ENCODE results near the gene C5.
"Not testable (repeated sequence)": the region's sequence is repeated elsewhere in the genome, so short reads cannot be mapped to it uniquely, and the experiment has no call there.

The C5 gene

DNA sequence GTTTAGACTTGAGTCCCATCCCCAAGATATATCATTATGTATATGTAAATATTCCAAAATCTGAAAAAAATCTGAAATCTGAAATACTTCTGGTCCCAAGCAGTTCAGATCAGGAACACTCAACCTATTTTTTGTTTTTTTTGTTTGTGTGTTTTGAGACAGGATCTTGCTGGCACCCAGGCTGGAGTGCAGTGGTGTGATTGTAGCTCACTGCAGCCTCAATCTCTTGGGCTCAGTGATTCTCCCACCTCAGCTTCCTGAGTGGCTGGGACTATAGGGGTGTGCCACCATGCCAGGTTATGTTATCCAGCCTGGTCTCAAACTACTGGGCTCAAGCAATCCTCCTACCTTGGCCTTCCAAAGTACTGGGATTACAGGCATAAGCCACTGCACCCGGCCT lies 72.8 kb downstream of the C5 start:
- DNase-seq: no peak

DNA sequence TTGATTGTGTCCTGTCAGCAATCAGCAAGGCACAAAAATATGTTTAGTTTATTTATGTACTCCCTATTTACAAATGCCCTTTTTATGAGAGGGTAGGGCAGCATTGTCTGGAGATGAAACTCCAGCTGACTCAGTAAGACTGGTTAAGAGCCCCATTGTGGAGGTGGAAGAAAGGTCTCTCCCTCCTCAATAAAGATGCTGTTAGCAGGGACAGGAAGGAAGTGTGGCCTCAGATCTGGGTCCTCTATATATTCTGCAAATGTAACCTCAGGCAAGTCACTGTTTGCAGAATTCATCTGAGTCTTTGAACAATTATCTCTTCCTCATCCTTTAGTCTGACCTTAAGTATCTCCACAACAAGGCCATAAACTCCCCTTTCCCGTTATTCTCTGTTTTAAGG lies 75.2 kb downstream of the C5 start:
- DNase-seq: no peak

- no peak for DNase-seq
These were observed 75.9 kb downstream of the C5 start for GRCh38 chr9:120974181-120974580.

- DNase-seq: no peak
These were observed 78.1 kb downstream of the C5 start for GRCh38 chr9:120971938-120972337.

DNA sequence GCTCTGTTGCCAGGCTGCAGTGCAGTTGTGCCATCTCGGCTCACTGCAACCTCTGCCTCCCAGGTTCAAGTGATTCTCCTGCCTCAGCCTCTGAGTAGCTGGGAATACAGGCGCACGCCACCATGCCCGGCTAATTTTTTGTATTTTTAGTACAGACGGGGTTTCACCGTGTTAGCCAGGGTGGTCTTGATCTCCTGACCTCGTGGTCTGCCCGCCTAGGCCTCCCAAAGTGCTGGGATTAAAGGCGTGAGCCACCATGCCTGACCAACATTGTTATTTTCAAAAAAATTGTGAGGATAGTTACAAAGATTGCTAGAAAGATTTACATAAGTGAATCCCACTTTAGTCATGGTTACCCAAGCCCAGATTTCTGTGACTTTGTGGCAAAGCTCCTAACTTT lies 78.6 kb downstream of the C5 start:
- DNase-seq: not testable (repeated sequence)

- no peak for DNase-seq
These were observed 79.8 kb downstream of the C5 start for GRCh38 chr9:120970244-120970643.

DNA sequence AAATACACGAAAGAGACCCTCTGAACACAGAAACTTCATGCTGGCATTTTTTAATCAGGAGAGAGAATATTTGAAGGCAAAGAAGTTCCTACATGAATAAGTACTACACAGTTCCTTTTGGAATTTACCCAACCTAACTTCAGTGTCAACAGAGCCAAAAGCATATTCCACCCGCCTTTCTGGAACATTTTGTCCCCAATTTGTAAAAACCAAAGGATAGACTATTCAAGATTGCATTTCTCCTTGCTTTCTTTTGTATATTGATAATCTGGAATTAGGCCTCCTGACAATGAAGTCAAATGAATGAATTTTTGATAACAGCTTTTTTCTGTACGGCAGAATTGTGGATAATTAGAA lies 84.1 kb downstream of the C5 start:
- DNase-seq: no peak

- DNase-seq: no peak
These were observed 84.6 kb downstream of the C5 start for GRCh38 chr9:120965344-120966012.

DNA sequence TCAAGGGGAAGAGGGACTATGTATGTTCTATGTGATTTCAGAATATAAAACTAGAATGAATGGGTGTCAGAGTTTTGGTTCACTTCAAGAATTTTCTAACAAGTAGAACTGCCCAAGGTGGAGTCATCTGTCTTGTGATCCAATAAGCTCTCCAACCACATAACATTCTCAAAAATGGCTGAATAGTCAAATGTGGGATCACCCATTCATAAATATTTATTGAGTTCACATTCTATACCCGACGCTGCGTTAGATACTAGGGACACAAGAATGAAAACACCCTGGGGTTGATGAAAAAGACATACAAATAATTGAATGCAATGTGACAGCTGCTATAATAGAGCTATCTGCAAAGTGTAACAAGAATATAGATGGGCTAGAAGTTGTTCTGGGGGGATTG lies 88.1 kb downstream of the C5 start:
- DNase-seq: no peak

DNA sequence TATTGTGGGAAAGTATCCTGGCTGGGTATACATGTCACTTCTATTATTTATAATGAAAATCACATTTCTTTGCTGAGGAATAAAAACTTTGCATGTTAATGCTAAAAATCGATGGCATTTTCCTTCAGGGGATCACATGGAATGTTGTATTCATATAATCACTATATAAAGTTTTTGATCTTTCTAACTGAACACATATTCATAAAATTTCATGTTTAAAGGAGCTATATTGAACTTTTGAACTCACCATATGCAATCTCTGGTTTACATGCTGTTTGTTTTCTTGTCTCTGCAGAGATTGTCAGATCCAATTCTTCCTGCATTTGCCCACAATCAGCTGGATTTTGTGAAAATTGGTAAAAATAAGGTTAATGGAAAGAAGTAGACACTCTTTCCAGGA lies 90.1 kb downstream of the C5 start:
- no peak for DNase-seq

DNA sequence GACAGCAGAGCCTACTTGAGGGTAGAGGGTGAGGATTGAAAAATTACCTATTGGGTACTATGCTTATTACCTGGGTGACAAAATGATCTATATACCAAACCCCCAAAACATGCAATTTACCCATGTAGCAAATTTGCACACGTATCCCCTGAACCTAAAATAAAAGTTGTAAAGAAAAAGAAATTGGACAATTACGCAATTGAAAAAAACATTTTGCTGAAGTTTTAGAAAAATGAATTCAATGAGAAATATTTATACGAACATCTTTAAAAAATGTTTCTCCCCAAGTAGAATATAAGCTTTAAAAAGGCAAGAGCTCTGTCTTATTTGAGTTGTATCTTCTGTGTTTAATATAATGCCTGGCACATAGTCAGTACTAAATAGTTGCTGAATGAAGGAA lies 93.2 kb downstream of the C5 start:
- no peak for DNase-seq

- no peak for DNase-seq
These were observed 98.0 kb downstream of the C5 start for GRCh38 chr9:120951960-120952618.

DNA sequence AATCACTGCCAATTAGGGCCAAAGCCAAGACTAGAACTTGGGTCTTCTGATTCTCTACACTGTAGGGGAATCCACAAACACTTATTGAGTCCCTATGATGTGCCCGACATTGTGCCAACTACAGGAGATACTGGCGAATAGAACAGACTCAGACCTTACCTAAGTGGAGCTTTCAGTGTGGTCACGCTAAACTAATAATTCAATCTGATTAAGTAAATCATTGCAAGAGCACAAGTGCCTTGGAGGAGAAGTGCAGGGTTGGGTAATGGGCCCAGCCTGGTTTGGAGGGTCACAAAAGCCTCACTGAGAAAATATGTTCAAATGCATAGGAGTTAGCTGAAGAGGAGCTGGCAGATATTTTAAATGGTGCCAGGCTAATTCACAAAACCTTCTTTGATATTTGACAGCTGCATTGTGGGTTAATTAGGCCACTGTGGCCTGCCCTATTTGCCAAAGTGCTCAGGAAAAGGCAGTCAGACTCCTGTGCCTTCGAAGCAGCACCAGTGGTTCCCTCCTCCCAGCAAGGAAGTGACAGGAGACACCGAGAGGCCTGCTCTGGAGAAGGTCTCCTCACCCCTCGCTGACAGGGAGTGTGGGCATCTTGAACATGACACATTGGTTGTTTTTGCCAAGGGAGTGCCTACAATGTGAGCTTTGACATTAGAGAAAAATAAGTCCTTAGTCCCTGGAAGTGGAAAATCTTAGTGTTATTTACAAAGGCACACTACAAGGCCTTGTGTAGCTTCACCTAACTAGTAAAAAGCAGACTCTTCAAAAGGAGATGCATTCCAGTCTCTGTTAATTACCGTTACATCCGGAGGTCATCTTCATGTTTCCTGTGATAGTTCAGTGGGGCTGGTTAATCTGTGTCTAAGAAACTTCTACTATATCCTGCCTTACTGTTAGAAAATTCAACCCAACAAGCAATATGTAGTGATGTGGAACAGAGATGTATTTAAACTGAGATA lies 99.4 kb downstream of the C5 start:
- DNase-seq: no peak

DNA sequence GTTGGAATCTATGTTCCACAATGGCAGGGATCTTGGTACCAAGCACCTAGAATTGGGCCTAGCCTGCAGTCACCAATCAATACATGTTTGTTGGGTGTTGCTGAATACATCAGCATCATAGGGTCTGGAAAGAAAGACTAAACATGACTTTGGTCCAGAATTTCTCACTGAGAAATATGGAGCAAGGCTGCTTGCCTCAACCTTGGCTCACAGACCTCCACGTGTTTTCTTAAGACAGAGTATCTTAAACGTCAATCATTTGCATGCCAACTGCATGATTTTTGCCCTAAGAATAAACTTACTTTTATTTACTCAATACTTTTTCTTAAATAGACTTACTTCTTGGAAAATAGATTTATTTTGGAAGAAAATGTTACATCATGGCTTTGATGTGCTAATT lies 100.8 kb downstream of the C5 start:
- no peak for DNase-seq

GRCh38 chr9:120948824-120949223 lies 101.3 kb downstream of the C5 start:
- no peak for DNase-seq

DNA sequence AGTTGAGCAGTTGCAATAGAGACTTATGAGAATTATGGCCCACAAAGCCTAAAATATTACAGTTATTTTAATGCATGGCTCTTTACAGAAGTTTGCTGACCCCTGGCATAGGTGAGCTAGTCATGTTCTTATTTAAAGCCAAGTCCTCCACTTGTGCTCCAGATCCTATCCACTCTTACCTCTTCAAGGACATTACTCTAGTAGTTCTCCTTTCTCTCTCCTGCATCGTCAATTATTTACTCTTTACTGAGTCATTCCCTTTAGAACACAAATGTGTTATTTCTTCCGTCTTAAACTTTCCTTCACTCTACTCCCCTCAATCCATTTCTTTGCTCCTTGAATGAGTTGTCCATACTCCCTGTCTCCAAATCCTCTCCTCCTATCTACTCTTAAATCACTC lies 102.9 kb downstream of the C5 start:
- DNase-seq: no peak

- DNase-seq: no peak
These were observed 103.8 kb downstream of the C5 start for GRCh38 chr9:120946259-120946658.

DNA sequence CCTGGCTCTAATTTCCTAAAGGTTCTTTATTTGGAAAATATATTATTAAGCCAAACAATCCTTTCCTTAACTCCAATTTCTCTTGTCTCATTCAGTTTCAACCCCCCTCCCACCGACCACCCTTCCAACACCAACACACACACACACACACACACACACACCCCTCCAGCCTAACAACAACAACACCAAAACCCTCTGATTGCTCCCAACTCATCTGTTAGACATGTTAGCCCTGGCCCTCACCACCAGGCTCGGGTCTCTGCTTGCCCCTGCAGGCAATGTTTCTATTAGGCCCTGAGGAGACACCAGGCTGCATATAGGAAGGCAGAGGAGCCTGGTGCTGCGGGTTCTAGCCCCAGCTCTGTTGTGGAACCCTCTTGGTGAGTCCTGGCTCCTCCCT lies 105.1 kb downstream of the C5 start:
- DNase-seq: no peak

GRCh38 chr9:120944434-120944843 lies 105.6 kb downstream of the C5 start:
- DNase-seq: no peak

DNA sequence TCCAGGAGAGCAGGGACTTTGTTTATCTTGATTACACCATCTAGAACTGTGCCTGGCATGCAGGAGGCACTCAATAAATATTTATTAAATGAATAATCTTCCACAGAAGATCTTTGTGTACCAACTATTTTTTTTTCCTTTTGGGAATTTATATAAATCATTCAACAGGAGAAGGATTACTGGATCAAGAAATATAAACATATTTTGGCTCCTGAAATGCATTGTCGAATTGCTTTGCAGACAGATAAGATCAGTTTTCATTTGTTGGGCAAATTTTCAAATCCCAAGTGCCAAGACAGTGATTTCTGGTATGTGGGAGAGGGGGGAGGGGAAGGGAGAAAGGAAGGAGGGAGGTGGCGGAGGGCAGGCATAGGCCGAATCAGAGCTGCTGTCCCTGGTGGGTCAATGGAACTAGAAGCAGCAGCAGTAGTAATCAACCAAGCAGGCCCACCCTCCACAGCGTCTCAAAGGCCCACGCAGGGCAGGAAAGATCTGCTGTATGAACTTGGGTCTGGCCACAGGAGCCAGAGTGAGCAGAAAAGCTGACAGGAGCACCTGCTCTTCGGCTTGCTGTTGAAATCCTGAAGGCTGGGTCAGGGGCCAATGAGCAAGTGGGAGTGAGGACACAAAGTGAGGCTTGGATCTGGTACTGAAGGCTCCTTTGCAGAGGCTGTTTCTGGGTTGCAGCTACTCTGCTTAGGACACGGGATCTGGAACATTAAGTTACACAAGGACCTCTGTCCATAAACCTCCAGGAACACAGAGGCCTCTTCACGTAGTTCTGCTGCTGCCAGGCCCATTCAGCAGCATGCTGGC lies 107.7 kb downstream of the C5 start:
- no peak for DNase-seq

DNA sequence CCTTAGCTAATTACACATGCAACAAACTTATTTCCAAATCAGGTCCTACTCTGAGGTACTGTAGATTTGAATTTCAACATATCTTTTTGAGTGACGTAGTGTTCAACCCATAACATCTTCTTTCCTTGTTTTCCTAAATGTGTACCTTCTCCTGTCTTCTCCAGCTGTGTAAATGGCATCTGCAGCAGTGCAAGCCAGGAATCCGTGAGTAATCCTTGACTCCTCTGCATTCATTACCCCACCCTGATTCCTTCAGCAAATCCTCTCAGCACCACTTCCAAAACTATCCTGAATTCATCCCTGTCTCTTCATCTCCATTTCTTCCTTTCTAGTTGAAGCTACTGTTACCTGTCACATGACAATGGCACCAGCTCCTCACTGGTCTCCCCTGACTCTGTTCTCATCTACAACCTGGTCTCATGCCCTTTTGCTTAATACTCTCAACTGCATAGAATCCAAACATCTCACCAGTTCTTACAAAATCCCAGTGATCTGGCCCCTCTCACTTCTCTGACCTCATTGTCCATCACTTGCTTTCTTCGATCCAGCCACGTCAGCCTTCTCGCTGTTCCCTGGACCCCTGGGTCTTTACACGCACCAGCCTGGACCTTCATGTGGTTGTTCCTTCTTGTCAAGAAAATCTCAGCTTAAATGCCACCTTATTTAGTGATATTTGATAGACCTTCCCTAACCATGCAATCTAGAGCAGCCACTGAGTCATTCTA lies 108.9 kb downstream of the C5 start:
- peak; percentile 61 for DNase-seq

DNA sequence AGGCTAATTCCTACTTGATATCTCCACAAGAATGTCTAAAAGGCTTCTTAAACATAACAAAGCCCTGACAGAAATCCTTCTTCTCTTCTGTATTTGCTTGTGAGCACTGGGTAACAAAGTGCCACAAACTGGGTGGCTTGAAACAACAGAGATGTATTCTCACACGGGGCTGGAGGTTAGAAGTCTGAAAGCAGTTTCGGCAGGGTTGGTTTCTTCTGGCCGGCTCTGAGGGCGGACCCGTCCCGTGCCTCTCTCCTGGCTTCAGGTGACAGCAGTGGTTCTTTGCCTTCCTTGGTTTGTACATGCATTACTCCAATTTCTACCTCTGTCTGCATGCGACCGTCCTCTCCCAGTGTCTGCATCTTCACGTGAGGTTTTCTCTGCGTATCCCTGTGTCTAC lies 109.5 kb downstream of the C5 start:
- no peak for DNase-seq

Measured in NCI-H226 (cell line).